Posterior cingulate gyrus (tissue), 11 donors: ENCODE results near the gene EPM2AIP1.
"Not testable (repeated sequence)": the region's sequence is repeated elsewhere in the genome, so short reads cannot be mapped to it uniquely, and the experiment has no call there.

ENCODE experiments used
- DNase-seq, 10 donors: peaks; one replicate each; pipeline versions ENCODE4 v3.0.0 to v3.0.0-alpha.2; 2020 to 2021; ENCODE audit warnings: mixed read lengths in 3 of 10
- intact Hi-C: fragments of 100-400 bp; cut with DNase I; formaldehyde crosslinking; loops from one replicate; pipeline ENCODE4 v1.15.1; 2023

EPM2AIP1 gene

GRCh38 chr3:36956155-36956554, 36.8 kb downstream of the EPM2AIP1 start:
- intact Hi-C loops = loop anchor here (5.0 kb wide), 1 partner anchor 49 kb away; no protein-coding TSS in a partner anchor
- no peak for DNase-seq

GRCh38 chr3:36954452-36955134, 38.3 kb downstream of the EPM2AIP1 start:
- intact Hi-C loops = loop anchor here (5.0 kb wide), 1 partner anchor 47 kb away; no protein-coding TSS in a partner anchor
- no peak for DNase-seq

- DNase-seq, intact Hi-C loops: not testable (repeated sequence)
These were observed 45.1 kb downstream of the EPM2AIP1 start for GRCh38 chr3:36947814-36948213.

GRCh38 chr3:36945333-36945980, 47.5 kb downstream of the EPM2AIP1 start:
- intact Hi-C loops = no loop called here
- no peak for DNase-seq

GRCh38 chr3:36944641-36945270, 48.2 kb downstream of the EPM2AIP1 start, which contains the start of gene TRANK1:
Gene TRANK1 (minus strand): TSS chr3:36945054. CDS start chr3:36944809, 245 bp downstream.
- intact Hi-C loops = no loop called here
- DNase-seq = peak; percentile 28 to 94 (median 57)

- intact Hi-C loops = no loop called here
These were observed 48.8 kb downstream of the EPM2AIP1 start for GRCh38 chr3:36944012-36944640.

GRCh38 chr3:36943601-36944000, 49.3 kb downstream of the EPM2AIP1 start:
- intact Hi-C loops = no loop called here
- no peak for DNase-seq

More at GRCh38 chr3:36944012-36944640, 48.8 kb downstream of the EPM2AIP1 start:
- peak; percentile 33 to 91 (median 48) for DNase-seq

- no peak for DNase-seq
- intact Hi-C loops = no loop called here
These were observed 50.2 kb downstream of the EPM2AIP1 start for GRCh38 chr3:36942638-36943248.

- DNase-seq = no peak
- intact Hi-C loops = no loop called here
These were observed 51.3 kb downstream of the EPM2AIP1 start for GRCh38 chr3:36941658-36942057.

GRCh38 chr3:36941162-36941561, 51.8 kb downstream of the EPM2AIP1 start:
- no peak for DNase-seq
- intact Hi-C loops = no loop called here

GRCh38 chr3:36937492-36937891, 55.4 kb downstream of the EPM2AIP1 start:
- no peak for DNase-seq
- intact Hi-C loops = no loop called here
